C1 segment of cervical spinal cord (tissue), 14 donors: ENCODE results near the gene C2CD4D.
A peak's percentile ranks its signal among the peaks of the same experiment; 100 is the strongest.
"Not testable (repeated sequence)": the region's sequence is repeated elsewhere in the genome, so short reads cannot be mapped to it uniquely, and the experiment has no call there.

Source experiments
- DNase-seq, 14 donors: peaks; one replicate each; lab custom pipeline; 2025; lab: John Stamatoyannopoulos, UW

The C2CD4D gene

GRCh38 chr1:151839457-151840403 is at the start of gene C2CD4D:
TSS of gene C2CD4D (minus strand) at chr1:151839820. CDS start at chr1:151838989, 831 bp downstream.
- DNase-seq: peak in 13 of 14 donors; percentile 61 to 88 (median 80)

- DNase-seq: no peak
Measured at GRCh38 chr1:151888972-151889570, 49.5 kb upstream of the C2CD4D start.

GRCh38 chr1:151887028-151887427 is 47.4 kb upstream of the C2CD4D start:
- no peak for DNase-seq

GRCh38 chr1:151885479-151885878 is 45.9 kb upstream of the C2CD4D start:
- no peak for DNase-seq

GRCh38 chr1:151884879-151885278 is 45.3 kb upstream of the C2CD4D start:
- DNase-seq: not testable (repeated sequence)

- not testable (repeated sequence) for DNase-seq
Measured at GRCh38 chr1:151884445-151884844, 44.8 kb upstream of the C2CD4D start.

- not testable (repeated sequence) for DNase-seq
Measured at GRCh38 chr1:151883898-151884297, 44.3 kb upstream of the C2CD4D start.

GRCh38 chr1:151882918-151883317 is 43.3 kb upstream of the C2CD4D start:
- DNase-seq: not testable (repeated sequence)

- no peak for DNase-seq
Measured at GRCh38 chr1:151882466-151882865, 42.8 kb upstream of the C2CD4D start.

- peak in 1 of 14 donors; percentile 13 for DNase-seq
Measured at GRCh38 chr1:151881479-151881878, 41.9 kb upstream of the C2CD4D start.

- no peak for DNase-seq
Measured at GRCh38 chr1:151875419-151876097, 35.9 kb upstream of the C2CD4D start.

GRCh38 chr1:151872776-151873175 is 33.2 kb upstream of the C2CD4D start:
- not testable (repeated sequence) for DNase-seq

GRCh38 chr1:151871284-151872030 is 31.8 kb upstream of the C2CD4D start:
- DNase-seq: no peak

- no peak for DNase-seq
Measured at GRCh38 chr1:151868486-151868885, 28.9 kb upstream of the C2CD4D start.

- DNase-seq: no peak
Measured at GRCh38 chr1:151867765-151868411, 28.3 kb upstream of the C2CD4D start.

GRCh38 chr1:151867321-151867720 is 27.7 kb upstream of the C2CD4D start:
- no peak for DNase-seq

GRCh38 chr1:151864411-151864810 is 24.8 kb upstream of the C2CD4D start:
- DNase-seq: no peak

- DNase-seq: no peak
Measured at GRCh38 chr1:151862604-151863003, 23.0 kb upstream of the C2CD4D start.

GRCh38 chr1:151860504-151861187 is 21.0 kb upstream of the C2CD4D start:
- DNase-seq: no peak

GRCh38 chr1:151859891-151860293 is 20.3 kb upstream of the C2CD4D start:
- DNase-seq: no peak
